Fibroblast of the aortic adventitia (primary cell): ENCODE data around the gene CAD. TPM values are rescaled to one million over a fixed set of nuclear protein-coding genes. Genes with fewer than 3 reads are reported as not detected.

Experiments used
- DNase-seq: peaks from one replicate; pipeline ENCODE4 v3.0.0-alpha.2; 2010; ENCODE audit warnings: low read depth
- H3K4me3 ChIP-seq: 2 replicates; pipeline ENCODE4 v1.5.1; 2011; ENCODE audit warnings: low read depth, mild to moderate bottlenecking, control low read depth, low read length, moderate library complexity
- CTCF ChIP-seq: IDR thresholded peaks from 2 replicates; pipeline ENCODE4 v1.5.1; 2011; ENCODE audit warnings: mild to moderate bottlenecking, low read length, control low read depth, inconsistent platforms; ENCODE audit not compliant: insufficient read depth
- total RNA-seq: library from RNA; depleted of rRNA; stranded (reverse); fragments of >200 nt; gene quantifications from 2 replicates; pipeline ENCODE4 v1.2.3, GENCODE V29; 2012; ENCODE audit warnings: low replicate concordance

Gene CAD
- total RNA-seq, 1 donor: 35.5 TPM

GRCh38 chr2:27216416-27217137, 592 bp upstream of the CAD start:
- H3K4me3 ChIP-seq: peak overlapping the region; percentile 86
- no peak for DNase-seq
- no peak for TF ChIP-seq CTCF

- TF ChIP-seq CTCF: no peak
- peak overlapping the region; percentile 86 for H3K4me3 ChIP-seq
- no peak for DNase-seq
Measured at GRCh38 chr2:27218614-27219013, 1.4 kb downstream of the CAD start.

- TF ChIP-seq CTCF: no peak
- H3K4me3 ChIP-seq: no peak overlapping the region
- DNase-seq: no peak
Measured at GRCh38 chr2:27219091-27219490, 1.9 kb downstream of the CAD start.

GRCh38 chr2:27220091-27220490, 2.9 kb downstream of the CAD start:
- no peak for TF ChIP-seq CTCF
- DNase-seq: no peak
- H3K4me3 ChIP-seq: no peak overlapping the region

GRCh38 chr2:27221166-27221565, 4.0 kb downstream of the CAD start:
- no peak for DNase-seq
- no peak for TF ChIP-seq CTCF

GRCh38 chr2:27222407-27222806, 5.2 kb downstream of the CAD start:
- no peak for DNase-seq
- TF ChIP-seq CTCF: no peak
- no peak overlapping the region for H3K4me3 ChIP-seq

More at GRCh38 chr2:27221166-27221565, 4.0 kb downstream of the CAD start:
- H3K4me3 ChIP-seq: no peak overlapping the region

GRCh38 chr2:27223416-27223815, 6.2 kb downstream of the CAD start:
- DNase-seq: no peak
- H3K4me3 ChIP-seq: no peak overlapping the region
- no peak for TF ChIP-seq CTCF
